PFSK-1 (cell line): ENCODE data around the gene RGS5.

ENCODE experiments used
- POLR2AphosphoS5 ChIP-seq: IDR thresholded peaks from 2 replicates; pipeline ENCODE4 v1.6.1; 2012; ENCODE audit warnings: low read depth, mild to moderate bottlenecking, control low read depth, low read length, moderate library complexity
- SIN3A ChIP-seq: IDR thresholded peaks from 2 replicates; pipeline ENCODE4 v1.6.1; 2012; ENCODE audit warnings: mild to moderate bottlenecking, low read length, moderate library complexity, borderline replicate concordance; ENCODE audit not compliant: insufficient read depth
- TAF1 ChIP-seq: IDR thresholded peaks from 2 replicates; pipeline ENCODE4 v1.6.1; 2012; ENCODE audit warnings: low read length, control low read depth, borderline replicate concordance; ENCODE audit not compliant: insufficient read depth

DNA sequence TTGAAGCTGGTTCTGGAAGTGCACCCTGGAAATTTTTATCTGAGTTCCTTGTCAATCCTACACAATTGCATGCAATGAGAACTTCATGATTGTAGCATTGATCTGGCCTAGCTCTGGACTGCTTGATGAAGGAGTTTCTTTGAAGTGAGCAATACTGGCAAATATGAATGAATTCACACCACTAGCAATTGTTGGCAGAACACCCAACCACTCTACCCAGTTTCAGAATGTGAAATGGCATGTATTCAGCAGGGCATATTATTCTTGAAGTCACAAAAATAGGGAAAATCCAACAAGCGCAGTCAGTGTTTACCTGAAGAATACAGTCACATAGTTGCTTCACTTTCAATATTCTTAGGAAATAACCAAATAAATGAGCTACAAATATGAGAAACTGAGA is 57.3 kb downstream of the RGS5 start:
- TF ChIP-seq POLR2AphosphoS5 (no peak), SIN3A (no peak), TAF1 (no peak)
